Activated naive CD4-positive, alpha-beta T cell treated with anti-CD3 and anti-CD28 coated beads, Interleukin-2, amount 50 U/mL, for 16 hours (primary cell): ENCODE results near the gene CPPED1.

Experiments
- DNase-seq: peaks from one replicate; pipeline ENCODE4 v3.0.0-alpha.2; 2020

The CPPED1 gene

GRCh38 chr16:12628536-12628935 is 175.2 kb downstream of the CPPED1 start:
- DNase-seq, result no peak

DNA sequence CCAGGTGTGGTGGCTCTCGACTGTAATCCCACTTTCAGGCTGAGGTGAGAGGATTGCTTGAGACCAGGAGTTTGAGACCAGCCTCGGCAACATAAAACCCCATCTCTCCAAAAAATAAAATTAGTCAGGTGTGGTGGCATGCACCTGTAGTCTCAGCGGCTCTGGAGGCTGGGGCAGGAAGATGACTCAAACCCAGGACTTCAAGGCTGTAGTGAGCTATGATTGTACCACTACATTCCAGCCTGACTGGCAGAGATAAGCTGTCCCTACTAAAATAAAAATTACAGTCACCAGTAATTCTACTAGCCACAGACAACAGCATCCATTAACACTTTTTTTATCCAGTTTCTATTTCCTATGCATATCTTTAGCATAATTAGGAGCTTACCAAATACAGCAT is 176.3 kb downstream of the CPPED1 start:
- DNase-seq, result no peak

GRCh38 chr16:12626411-12626810 is 177.3 kb downstream of the CPPED1 start:
- no peak for DNase-seq

DNA sequence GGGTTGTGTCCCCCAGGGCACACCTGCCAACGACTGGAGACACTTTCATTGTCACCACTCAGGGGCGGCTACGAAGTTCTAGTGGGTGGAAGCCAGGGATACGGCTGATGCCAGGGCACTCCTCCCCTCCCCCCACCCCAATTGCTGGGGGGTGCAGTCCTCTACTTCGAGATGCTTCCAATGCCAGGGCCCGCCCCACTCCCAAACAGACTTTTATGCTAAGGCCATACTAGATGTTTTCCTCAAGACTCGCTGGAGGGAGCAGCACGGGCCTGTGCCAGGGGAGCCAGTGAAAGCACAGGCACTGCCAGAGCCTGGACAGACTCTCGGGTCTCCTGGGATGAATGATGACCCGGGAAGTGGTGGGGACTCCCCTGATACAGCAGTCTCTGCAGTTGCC is 178.0 kb downstream of the CPPED1 start:
- no peak for DNase-seq

DNA sequence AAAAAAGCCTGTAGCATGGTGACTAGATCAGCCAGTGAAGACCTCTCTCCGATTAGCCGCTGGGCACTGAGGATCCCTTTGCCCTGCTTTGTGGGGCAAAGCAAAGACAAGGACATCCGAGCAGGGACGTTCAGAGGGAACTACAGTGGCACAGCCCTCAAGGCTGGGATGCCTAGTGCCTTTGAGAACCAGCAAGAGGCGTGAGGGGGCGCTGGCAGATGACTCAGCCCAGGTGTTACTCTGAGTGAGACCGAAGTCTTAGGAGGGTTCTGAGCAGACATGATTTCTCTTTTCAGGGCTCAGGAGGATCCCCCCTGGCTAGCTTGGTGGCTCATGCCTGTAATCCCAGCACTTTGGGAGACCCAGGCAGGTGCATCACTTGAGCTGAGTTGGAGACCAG is 178.6 kb downstream of the CPPED1 start:
- DNase-seq, result no peak

DNA sequence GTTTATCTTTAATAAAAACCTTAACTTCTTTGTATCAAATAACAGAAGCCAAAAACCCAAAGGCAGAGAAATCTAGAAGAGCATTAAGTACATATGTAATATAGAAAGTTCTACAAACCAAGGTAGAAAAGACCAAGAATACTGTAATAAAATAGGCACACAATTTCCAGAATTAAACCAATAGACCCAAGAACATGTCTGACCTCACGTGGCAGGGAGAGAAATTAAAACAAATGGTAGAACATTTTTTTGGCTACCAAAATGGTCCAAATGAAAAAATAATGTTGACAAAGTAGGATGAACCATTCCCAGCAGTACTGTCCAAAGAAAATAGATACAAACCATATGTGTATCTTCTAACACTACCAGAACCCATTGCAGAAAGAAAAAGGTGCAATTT is 183.5 kb downstream of the CPPED1 start:
- no peak for DNase-seq

GRCh38 chr16:12618515-12618914 is 185.2 kb downstream of the CPPED1 start:
- no peak for DNase-seq

DNA sequence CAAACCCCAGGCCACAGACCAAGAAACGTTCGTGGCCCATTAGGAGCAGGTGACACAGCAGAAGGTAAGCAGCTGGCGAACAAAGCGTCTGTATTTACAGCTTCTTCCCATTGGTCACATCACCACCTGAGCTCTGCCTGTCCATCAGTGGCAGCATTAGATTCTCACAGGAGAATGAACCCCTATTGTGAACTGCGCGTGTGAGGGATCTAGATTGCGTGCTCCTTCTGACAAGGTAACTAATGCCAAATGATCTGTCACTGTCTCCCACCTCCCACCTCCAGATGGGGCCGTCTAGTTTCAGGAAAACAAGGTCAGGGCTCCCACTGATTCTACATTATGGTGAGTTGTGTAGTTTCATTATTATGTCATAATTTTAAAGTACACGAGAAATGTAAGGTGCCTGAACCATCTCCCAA is 186.3 kb downstream of the CPPED1 start:
- peak; percentile 25 for DNase-seq

- no peak for DNase-seq
Observed at GRCh38 chr16:12614662-12615278, 188.9 kb downstream of the CPPED1 start.

GRCh38 chr16:12613992-12614661 is 189.6 kb downstream of the CPPED1 start:
- no peak for DNase-seq

GRCh38 chr16:12613131-12613991 is 190.3 kb downstream of the CPPED1 start:
- peak; percentile 51 for DNase-seq

DNA sequence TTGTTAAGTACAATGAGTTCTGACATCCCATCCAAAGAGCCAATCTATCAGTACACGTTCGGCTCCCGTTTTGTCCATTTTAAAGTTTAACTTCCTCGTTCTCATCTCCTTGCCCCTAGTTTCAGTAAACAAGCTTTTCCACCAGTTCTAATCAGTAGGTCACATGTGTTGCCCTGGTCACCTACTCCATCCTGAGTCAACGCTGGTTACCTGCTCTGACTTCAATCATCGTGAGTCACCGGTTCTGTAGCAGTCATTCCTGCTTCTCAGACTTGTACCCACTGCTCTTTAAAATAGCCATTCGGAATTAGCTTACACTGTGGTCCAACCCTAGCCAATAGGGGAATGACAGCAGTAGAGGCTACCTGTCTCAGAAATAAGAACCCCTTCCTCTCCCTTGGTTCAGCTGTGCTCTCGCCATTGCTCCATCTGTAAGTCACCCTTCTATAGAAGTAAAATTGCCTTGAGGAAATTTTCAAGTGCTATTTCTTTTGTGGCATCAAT is 191.0 kb downstream of the CPPED1 start:
- DNase-seq, result no peak

GRCh38 chr16:12611916-12612597 is 191.6 kb downstream of the CPPED1 start:
- DNase-seq, result no peak

GRCh38 chr16:12611006-12611477 is 192.6 kb downstream of the CPPED1 start:
- DNase-seq, result no peak

- no peak for DNase-seq
Observed at GRCh38 chr16:12609937-12610699, 193.6 kb downstream of the CPPED1 start.
